ENCODE data around the gene SORCS2. TPM values are rescaled to one million over a fixed set of nuclear protein-coding genes. Genes with fewer than 3 reads are reported as not detected.

The SORCS2 gene
- polyA plus RNA-seq, 1 donor from 2014 or later, result 1.0 TPM

DNA sequence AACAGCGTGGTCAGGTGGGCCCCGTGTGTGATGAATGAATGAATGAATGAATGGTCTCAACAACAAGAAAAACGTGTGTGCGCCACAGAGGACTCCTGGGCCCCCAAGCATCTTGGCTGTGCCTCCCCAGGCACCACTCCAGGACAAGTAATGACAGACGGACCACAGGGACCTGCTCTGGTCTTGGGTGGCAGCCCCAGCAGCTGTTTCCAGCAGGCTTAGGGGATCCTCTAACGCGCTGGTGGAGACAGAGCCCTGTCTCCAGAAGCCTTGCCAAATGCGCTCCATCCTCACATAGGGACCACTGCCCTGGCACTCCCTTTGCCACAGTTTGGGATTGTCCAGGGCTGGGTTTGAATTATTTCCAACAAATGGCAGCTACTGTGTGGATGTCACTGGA is 203.3 kb downstream of the SORCS2 start:
- H3K27ac ChIP-seq (ENCODE audit: low read length), result no peak overlapping the region
- H3F3A ChIP-seq (ENCODE audit: insufficient read depth, low read length, poor library complexity, severe bottlenecking), result no peaks in the 10 kb centered on the region

DNA sequence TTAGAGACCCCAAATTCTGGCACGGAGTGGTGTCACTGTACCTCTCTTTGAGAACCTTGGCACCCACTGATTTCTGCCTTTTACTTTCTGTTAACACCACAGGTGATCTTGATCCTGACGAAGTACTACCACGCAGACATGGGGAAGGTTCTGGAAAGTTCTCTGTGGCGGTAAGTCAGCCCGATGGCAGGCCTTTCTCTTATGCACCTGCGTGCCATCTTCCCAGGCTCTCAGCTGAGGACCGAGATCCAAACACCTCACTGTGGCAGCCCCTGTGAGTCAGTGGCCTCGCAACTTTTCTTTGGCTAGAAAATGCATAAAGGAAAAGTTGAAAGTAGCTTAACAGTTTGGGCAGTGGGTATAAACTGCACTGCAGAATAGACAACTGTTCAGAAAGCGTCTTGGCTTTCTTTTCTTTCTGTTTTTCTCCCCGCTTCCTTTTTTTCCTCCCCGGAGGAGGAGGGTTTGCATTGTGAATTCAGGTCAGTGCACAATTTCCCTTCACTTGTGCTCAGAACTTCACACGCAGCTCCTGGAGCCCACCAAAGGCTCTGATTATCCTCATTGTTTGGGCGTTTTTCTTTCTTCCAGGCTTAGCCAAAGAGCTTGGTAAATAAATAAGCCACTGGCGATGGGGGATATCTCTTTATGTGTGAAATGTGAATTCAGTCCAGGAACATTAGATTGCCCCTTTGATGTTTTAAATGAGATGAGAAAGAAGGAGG is 204.0 kb downstream of the SORCS2 start:
- Histone ChIP-seq H3K9me2 (ENCODE audit: insufficient read depth, low read length) (no peaks in the 10 kb centered on the region), H3K9me3 (ENCODE audit: low read length) (no peaks in the 10 kb centered on the region), H3F3A (ENCODE audit: insufficient read depth, low read length, poor library complexity, severe bottlenecking) (no peaks in the 10 kb centered on the region), H3K4me2 (ENCODE audit: low read length) (no peak overlapping the region), H3K9ac (ENCODE audit: low read length) (no peak overlapping the region), H3K36me3 (ENCODE audit: insufficient read depth, low read length) (no peaks in the 10 kb centered on the region), H2AFZ (ENCODE audit: low read depth, low read length) (no peak overlapping the region), H3K27me3 (ENCODE audit: insufficient read depth, low read depth, low read length) (no peaks in the 10 kb centered on the region), H3K27ac (ENCODE audit: low read length) (no peak overlapping the region), H4K20me1 (ENCODE audit: insufficient read depth) (no peaks in the 10 kb centered on the region), H3K4me3 (ENCODE audit: low read length) (no peak overlapping the region), H3K79me2 (replicated peaks; ENCODE audit: insufficient read depth, low read length) (no peaks in the 10 kb centered on the region)
- TF ChIP-seq, protein P1, sequence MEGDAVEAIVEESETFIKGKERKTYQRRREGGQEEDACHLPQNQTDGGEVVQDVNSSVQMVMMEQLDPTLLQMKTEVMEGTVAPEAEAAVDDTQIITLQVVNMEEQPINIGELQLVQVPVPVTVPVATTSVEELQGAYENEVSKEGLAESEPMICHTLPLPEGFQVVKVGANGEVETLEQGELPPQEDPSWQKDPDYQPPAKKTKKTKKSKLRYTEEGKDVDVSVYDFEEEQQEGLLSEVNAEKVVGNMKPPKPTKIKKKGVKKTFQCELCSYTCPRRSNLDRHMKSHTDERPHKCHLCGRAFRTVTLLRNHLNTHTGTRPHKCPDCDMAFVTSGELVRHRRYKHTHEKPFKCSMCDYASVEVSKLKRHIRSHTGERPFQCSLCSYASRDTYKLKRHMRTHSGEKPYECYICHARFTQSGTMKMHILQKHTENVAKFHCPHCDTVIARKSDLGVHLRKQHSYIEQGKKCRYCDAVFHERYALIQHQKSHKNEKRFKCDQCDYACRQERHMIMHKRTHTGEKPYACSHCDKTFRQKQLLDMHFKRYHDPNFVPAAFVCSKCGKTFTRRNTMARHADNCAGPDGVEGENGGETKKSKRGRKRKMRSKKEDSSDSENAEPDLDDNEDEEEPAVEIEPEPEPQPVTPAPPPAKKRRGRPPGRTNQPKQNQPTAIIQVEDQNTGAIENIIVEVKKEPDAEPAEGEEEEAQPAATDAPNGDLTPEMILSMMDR (IDR thresholded peaks at IDR 0.05; ENCODE audit: poor library complexity, severe bottlenecking), result no peak
- TF ChIP-seq EP300 (conservative IDR thresholded peaks at IDR 0.05; ENCODE audit: poor library complexity, severe bottlenecking), result no peak
- TF ChIP-seq RAD21 (conservative IDR thresholded peaks at IDR 0.05), result no peak
- TF ChIP-seq SMC3 (conservative IDR thresholded peaks at IDR 0.05; ENCODE audit: poor library complexity), result no peak
- TF ChIP-seq, protein P2, sequence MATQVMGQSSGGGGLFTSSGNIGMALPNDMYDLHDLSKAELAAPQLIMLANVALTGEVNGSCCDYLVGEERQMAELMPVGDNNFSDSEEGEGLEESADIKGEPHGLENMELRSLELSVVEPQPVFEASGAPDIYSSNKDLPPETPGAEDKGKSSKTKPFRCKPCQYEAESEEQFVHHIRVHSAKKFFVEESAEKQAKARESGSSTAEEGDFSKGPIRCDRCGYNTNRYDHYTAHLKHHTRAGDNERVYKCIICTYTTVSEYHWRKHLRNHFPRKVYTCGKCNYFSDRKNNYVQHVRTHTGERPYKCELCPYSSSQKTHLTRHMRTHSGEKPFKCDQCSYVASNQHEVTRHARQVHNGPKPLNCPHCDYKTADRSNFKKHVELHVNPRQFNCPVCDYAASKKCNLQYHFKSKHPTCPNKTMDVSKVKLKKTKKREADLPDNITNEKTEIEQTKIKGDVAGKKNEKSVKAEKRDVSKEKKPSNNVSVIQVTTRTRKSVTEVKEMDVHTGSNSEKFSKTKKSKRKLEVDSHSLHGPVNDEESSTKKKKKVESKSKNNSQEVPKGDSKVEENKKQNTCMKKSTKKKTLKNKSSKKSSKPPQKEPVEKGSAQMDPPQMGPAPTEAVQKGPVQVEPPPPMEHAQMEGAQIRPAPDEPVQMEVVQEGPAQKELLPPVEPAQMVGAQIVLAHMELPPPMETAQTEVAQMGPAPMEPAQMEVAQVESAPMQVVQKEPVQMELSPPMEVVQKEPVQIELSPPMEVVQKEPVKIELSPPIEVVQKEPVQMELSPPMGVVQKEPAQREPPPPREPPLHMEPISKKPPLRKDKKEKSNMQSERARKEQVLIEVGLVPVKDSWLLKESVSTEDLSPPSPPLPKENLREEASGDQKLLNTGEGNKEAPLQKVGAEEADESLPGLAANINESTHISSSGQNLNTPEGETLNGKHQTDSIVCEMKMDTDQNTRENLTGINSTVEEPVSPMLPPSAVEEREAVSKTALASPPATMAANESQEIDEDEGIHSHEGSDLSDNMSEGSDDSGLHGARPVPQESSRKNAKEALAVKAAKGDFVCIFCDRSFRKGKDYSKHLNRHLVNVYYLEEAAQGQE (IDR thresholded peaks at IDR 0.05; ENCODE audit: borderline replicate concordance), result no peak
- no peak for TF ChIP-seq POLR2AphosphoS5 (IDR thresholded peaks at IDR 0.05)
- TF ChIP-seq MXI1 (conservative IDR thresholded peaks at IDR 0.05; ENCODE audit: poor library complexity, severe bottlenecking), result no peak
- no peak for TF ChIP-seq TAF1 (IDR thresholded peaks at IDR 0.05; ENCODE audit: low read depth)
- no peak for TF ChIP-seq EZH2 (IDR thresholded peaks at IDR 0.05; ENCODE audit: borderline replicate concordance, insufficient read depth, low read length, poor library complexity, severe bottlenecking)

More for the DNA sequence above, 203.3 kb downstream of the SORCS2 start:
- Histone ChIP-seq H3K36me3 (ENCODE audit: insufficient read depth, low read length) (no peaks in the 10 kb centered on the region), H3K79me2 (replicated peaks; ENCODE audit: insufficient read depth, low read length) (no peaks in the 10 kb centered on the region), H3K27me3 (ENCODE audit: insufficient read depth, low read depth, low read length) (no peaks in the 10 kb centered on the region), H3K4me2 (ENCODE audit: low read length) (no peak overlapping the region), H3K9ac (ENCODE audit: low read length) (no peak overlapping the region), H3K9me2 (ENCODE audit: insufficient read depth, low read length) (no peaks in the 10 kb centered on the region), H2AFZ (ENCODE audit: low read depth, low read length) (no peak overlapping the region), H3K4me3 (ENCODE audit: low read length) (no peak overlapping the region), H3K9me3 (ENCODE audit: low read length) (no peaks in the 10 kb centered on the region), H4K20me1 (ENCODE audit: insufficient read depth) (no peaks in the 10 kb centered on the region)
- TF ChIP-seq, protein P1 (IDR thresholded peaks at IDR 0.05; ENCODE audit: poor library complexity, severe bottlenecking), result no peak
- TF ChIP-seq POLR2AphosphoS5 (IDR thresholded peaks at IDR 0.05), result no peak
- no peak for TF ChIP-seq TAF1 (IDR thresholded peaks at IDR 0.05; ENCODE audit: low read depth)
- no peak for TF ChIP-seq RAD21 (conservative IDR thresholded peaks at IDR 0.05)

Data from neural cell (in vitro differentiated cells).